Ishikawa (cell line): ENCODE data around the gene LCE6A.

ENCODE experiments used
- CEBPB ChIP-seq: IDR thresholded peaks from 2 replicates; pipeline ENCODE4 v1.6.1; 2012
- CREB1 ChIP-seq: IDR thresholded peaks from 2 replicates; pipeline ENCODE4 v1.6.1; 2012; ENCODE audit warnings: low read depth
- EGR1 ChIP-seq: IDR thresholded peaks from 2 replicates; pipeline ENCODE4 v1.6.1; 2012
- EP300 ChIP-seq: IDR thresholded peaks from 2 replicates; pipeline ENCODE4 v1.6.1; 2012; ENCODE audit warnings: borderline replicate concordance
- FOXM1 ChIP-seq: IDR thresholded peaks from 2 replicates; pipeline ENCODE4 v1.6.1; 2012; ENCODE audit warnings: low read depth, borderline replicate concordance
- MAX ChIP-seq: IDR thresholded peaks from 2 replicates; pipeline ENCODE4 v1.6.1; 2012
- NFIC ChIP-seq: IDR thresholded peaks from 2 replicates; pipeline ENCODE4 v1.6.1; 2012
- RAD21 ChIP-seq: IDR thresholded peaks from 2 replicates; pipeline ENCODE4 v1.6.1; 2012; ENCODE audit warnings: low read depth
- REST ChIP-seq: IDR thresholded peaks from 2 replicates; pipeline ENCODE4 v1.6.1; 2012; ENCODE audit warnings: low read depth, mild to moderate bottlenecking
- TAF1 ChIP-seq: IDR thresholded peaks from 2 replicates; pipeline ENCODE4 v1.6.1; 2012; ENCODE audit warnings: low read depth, mild to moderate bottlenecking
- TCF12 ChIP-seq: IDR thresholded peaks from 2 replicates; pipeline ENCODE4 v1.6.1; 2012; ENCODE audit warnings: low read depth
- TEAD4 ChIP-seq: IDR thresholded peaks from 2 replicates; pipeline ENCODE4 v1.6.1; 2012
- USF1 ChIP-seq: IDR thresholded peaks from 2 replicates; pipeline ENCODE4 v1.6.1; 2012
- YY1 ChIP-seq: IDR thresholded peaks from 2 replicates; pipeline ENCODE4 v1.6.1; 2012; ENCODE audit warnings: low read depth
- ZBTB7A ChIP-seq: IDR thresholded peaks from 2 replicates; pipeline ENCODE4 v1.6.1; 2012; ENCODE audit warnings: low read depth

The LCE6A gene

GRCh38 chr1:152871731-152872126 is 29.1 kb downstream of the LCE6A start:
- no peak for TF ChIP-seq TAF1
- TF ChIP-seq FOXM1: no peak
- TF ChIP-seq YY1: no peak
- TF ChIP-seq REST: no peak
- no peak for TF ChIP-seq TCF12
- TF ChIP-seq CEBPB: no peak
- TF ChIP-seq TEAD4: no peak
- no peak for TF ChIP-seq EP300
- TF ChIP-seq RAD21: no peak
- TF ChIP-seq EGR1: no peak
- TF ChIP-seq NFIC: no peak
- TF ChIP-seq USF1: no peak
- no peak for TF ChIP-seq MAX
- no peak for TF ChIP-seq ZBTB7A
- TF ChIP-seq CREB1: no peak

GRCh38 chr1:152873495-152873894 is 30.8 kb downstream of the LCE6A start:
- TF ChIP-seq CREB1 (no peak), TAF1 (no peak), EGR1 (no peak)

GRCh38 chr1:152876827-152877226 is 34.2 kb downstream of the LCE6A start:
- no peak for TF ChIP-seq EGR1
- no peak for TF ChIP-seq USF1
- no peak for TF ChIP-seq YY1
- no peak for TF ChIP-seq MAX
- no peak for TF ChIP-seq EP300
- no peak for TF ChIP-seq TCF12
- TF ChIP-seq ZBTB7A: no peak
- TF ChIP-seq TAF1: no peak
- no peak for TF ChIP-seq RAD21
- no peak for TF ChIP-seq TEAD4
- no peak for TF ChIP-seq NFIC
- TF ChIP-seq CREB1: no peak

- no peak for TF ChIP-seq EP300
- TF ChIP-seq RAD21: peak; percentile 32
These were observed 35.4 kb downstream of the LCE6A start, which contains the start of gene SMCP for GRCh38 chr1:152878042-152878441. Gene SMCP (plus strand): TSS chr1:152878322. CDS start chr1:152884423, 6,101 bp downstream.

GRCh38 chr1:152879559-152880198 is 37.0 kb downstream of the LCE6A start:
- no peak for TF ChIP-seq FOXM1
- TF ChIP-seq TEAD4: no peak
- no peak for TF ChIP-seq CREB1
- TF ChIP-seq MAX: no peak
- TF ChIP-seq RAD21: no peak
- TF ChIP-seq TAF1: no peak
- no peak for TF ChIP-seq NFIC
- TF ChIP-seq ZBTB7A: no peak
- TF ChIP-seq TCF12: no peak
- no peak for TF ChIP-seq CEBPB
- TF ChIP-seq EGR1: no peak
- TF ChIP-seq YY1: no peak
- no peak for TF ChIP-seq EP300
- TF ChIP-seq REST: no peak
- TF ChIP-seq USF1: no peak
